HepG2 (cell line): Measurements from ENCODE around the gene ATG2A. TPM values are rescaled to one million over a fixed set of nuclear protein-coding genes. Genes with fewer than 3 reads are reported as not detected.

ENCODE experiments used
- AGO2 ChIP-seq: fragments of 200-400 bp; formaldehyde crosslinking; optimal IDR thresholded peaks from 2 replicates; pipeline ENCODE3; 2017; ENCODE audit warnings: mild to moderate bottlenecking, low read depth, low read length, moderate library complexity
- ATF3 ChIP-seq: sonication (generic); formaldehyde crosslinking; IDR thresholded peaks from 2 replicates; pipeline ENCODE4 v1.4.0; 2020; ENCODE audit warnings: missing genetic modification reagents
- DRAP1 ChIP-seq: IDR thresholded peaks from 2 replicates; pipeline ENCODE4 v1.6.1; 2016; ENCODE audit warnings: missing genetic modification reagents, missing compliant biosample characterization
- ELF1 ChIP-seq: sonication (generic); formaldehyde crosslinking; IDR thresholded peaks from 2 replicates; pipeline ENCODE4 v1.4.0; 2020; ENCODE audit warnings: missing genetic modification reagents
- ELK4 ChIP-seq: sonication (generic); formaldehyde crosslinking; IDR thresholded peaks from 2 replicates; pipeline ENCODE4 v1.9.0; 2021; ENCODE audit warnings: missing genetic modification reagents, borderline replicate concordance
- FOSL2 ChIP-seq: sonication (generic); formaldehyde crosslinking; IDR thresholded peaks from 2 replicates; pipeline ENCODE4 v1.4.0; 2020; ENCODE audit warnings: missing genetic modification reagents
- HDAC6 ChIP-seq: fragments of 200-600 bp; sonication (generic); IDR thresholded peaks from 2 replicates; pipeline ENCODE4 v1.7.0; 2017; ENCODE audit warnings: mild to moderate bottlenecking, antibody characterized with exemption, low read length, low read depth
- KDM3A ChIP-seq: IDR thresholded peaks from 2 replicates; pipeline ENCODE4 v1.6.1; 2018; ENCODE audit warnings: low read depth, missing compliant biosample characterization
- NFYC ChIP-seq: IDR thresholded peaks from 2 replicates; pipeline ENCODE4 v1.6.1; 2016; ENCODE audit warnings: missing genetic modification reagents, missing compliant biosample characterization
- SAFB2 ChIP-seq: sonication (generic); formaldehyde crosslinking; IDR thresholded peaks from 2 replicates; pipeline ENCODE4 v1.5.1; 2020; ENCODE audit warnings: missing genetic modification reagents, low read depth, mild to moderate bottlenecking, borderline replicate concordance
- SETDB1 ChIP-seq: sonication (generic); formaldehyde crosslinking; IDR thresholded peaks from 2 replicates; pipeline ENCODE4 v1.5.1; 2020; ENCODE audit warnings: missing genetic modification reagents, mild to moderate bottlenecking, borderline replicate concordance
- SNAI1 ChIP-seq: sonication (generic); formaldehyde crosslinking; IDR thresholded peaks from 2 replicates; pipeline ENCODE4 v1.5.0; 2020; ENCODE audit warnings: mild to moderate bottlenecking, missing genetic modification reagents, borderline replicate concordance
- SNAPC2 ChIP-seq: sonication (generic); formaldehyde crosslinking; IDR thresholded peaks from 2 replicates; pipeline ENCODE4 v1.8.1; 2022; ENCODE audit warnings: mild to moderate bottlenecking, missing genetic modification reagents
- SOX5 ChIP-seq: IDR thresholded peaks from 2 replicates; pipeline ENCODE4 v1.6.1; 2016; ENCODE audit warnings: borderline replicate concordance
- TEAD3 ChIP-seq: optimal IDR thresholded peaks from 2 replicates; pipeline ENCODE3; 2016; ENCODE audit warnings: borderline replicate concordance
- ZBTB7B ChIP-seq: sonication (generic); formaldehyde crosslinking; IDR thresholded peaks from 2 replicates; pipeline ENCODE4 v1.4.0; 2020; ENCODE audit warnings: missing genetic modification reagents
- ZKSCAN8 ChIP-seq: IDR thresholded peaks from 2 replicates; pipeline ENCODE4 v1.6.1; 2016; ENCODE audit warnings: borderline replicate concordance, missing genetic modification reagents, missing compliant biosample characterization
- ZMAT5 ChIP-seq: sonication (generic); formaldehyde crosslinking; IDR thresholded peaks from 2 replicates; pipeline ENCODE4 v1.5.0; 2020; ENCODE audit warnings: mild to moderate bottlenecking, low read depth, missing genetic modification reagents, borderline replicate concordance
- ZNF136 ChIP-seq: sonication (generic); formaldehyde crosslinking; IDR thresholded peaks from 2 replicates; pipeline ENCODE4 v1.8.1; 2022; ENCODE audit warnings: low read depth, mild to moderate bottlenecking, moderate library complexity, missing genetic modification reagents
- ZNF34 ChIP-seq: sonication (generic); formaldehyde crosslinking; IDR thresholded peaks from 2 replicates; pipeline ENCODE4 v1.4.0; 2020; ENCODE audit warnings: mild to moderate bottlenecking, missing genetic modification reagents, borderline replicate concordance
- ZNF672 ChIP-seq: sonication (generic); formaldehyde crosslinking; IDR thresholded peaks from 2 replicates; pipeline ENCODE4 v1.8.1; 2022; ENCODE audit warnings: missing genetic modification reagents
- polyA plus RNA-seq, 8 experiments: library from polyadenylated mRNA; depleted of rRNA in 3 of 8; stranded (reverse) in 7 of 8; unstranded in 1 of 8; fragments of >200 nt; fragmentation: Illumina TruSeq in 4 of 8; extraction: Trizol in 4 of 8; gene quantifications; 2 replicates each; pipeline versions ENCODE4 v1.2.1 to v1.2.3, GENCODE V29; 2011 to 2016; ENCODE audit warnings: low read depth in 4 of 8, missing spikeins in 1 of 8, mixed read lengths in 1 of 8; ENCODE audit not compliant: insufficient read depth in 1 of 8
- total RNA-seq, 5 experiments: library from RNA; depleted of rRNA; stranded (reverse); fragments of >200 nt; fragmentation: Illumina TruSeq; extraction: Trizol; gene quantifications; 2 replicates each; pipeline ENCODE4 v1.2.3, GENCODE V29; 2016; ENCODE audit warnings: low read depth in 1 of 5

Gene ATG2A
- total and polyA plus RNA-seq, 2 of the 13 experiments (the other 11 are each of a cell fraction or from before 2014, with no cell fraction given), result 6.7 to 8.0 TPM

GRCh38 chr11:64893194-64894069 lies 23.6 kb downstream of the ATG2A start (continued):
- no peak; the same call in 1 of the 2 replicates for TF ChIP-seq ATF3
- TF ChIP-seq KDM3A (CRISPR knock-in tag), result peak; percentile 58; the same call in 1 of the 2 replicates
- no peak for TF ChIP-seq ZNF672 (CRISPR knock-in tag)
- TF ChIP-seq SNAI1 (CRISPR knock-in tag), result no peak
- no peak for TF ChIP-seq SAFB2 (CRISPR knock-in tag)
- TF ChIP-seq SOX5 (CRISPR knock-in tag), result peak; percentile 73; the same call in 1 of the 2 replicates
- peak; percentile 49; the same call in 1 of the 2 replicates for TF ChIP-seq ZKSCAN8 (CRISPR knock-in tag)
- TF ChIP-seq ELK4 (CRISPR knock-in tag), result no peak
- no peak for TF ChIP-seq AGO2
- no peak for TF ChIP-seq ZNF136 (CRISPR knock-in tag)
- TF ChIP-seq FOSL2 (CRISPR knock-in tag), result peak; percentile 40; the same call in 1 of the 2 replicates
- no peak for TF ChIP-seq HDAC6
- TF ChIP-seq ZMAT5 (CRISPR knock-in tag), result no peak
- TF ChIP-seq SETDB1 (CRISPR knock-in tag), result 0 out of 2 replicates have a peak, but pooled peaks have one; percentile 11
- TF ChIP-seq TEAD3 (CRISPR knock-in tag), result peak; percentile 76
- peak; percentile 91 for TF ChIP-seq ELF1
- TF ChIP-seq ZBTB7B (CRISPR knock-in tag), result peak; percentile 67; the same call in 1 of the 2 replicates
- TF ChIP-seq SNAPC2, result no peak; the same call in 1 of the 2 replicates
- TF ChIP-seq DRAP1 (CRISPR knock-in tag), result peak; percentile 99
- TF ChIP-seq NFYC (CRISPR knock-in tag), result no peak
- TF ChIP-seq ZNF34, result no peak
